ENCODE measurements around the gene SENP8. TPM values are rescaled to one million over a fixed set of nuclear protein-coding genes. Genes with fewer than 3 reads are reported as not detected.

The SENP8 gene
- total and polyA plus RNA-seq, 4 donors = 0.67 to 1.0 (median 0.88) TPM

DNA sequence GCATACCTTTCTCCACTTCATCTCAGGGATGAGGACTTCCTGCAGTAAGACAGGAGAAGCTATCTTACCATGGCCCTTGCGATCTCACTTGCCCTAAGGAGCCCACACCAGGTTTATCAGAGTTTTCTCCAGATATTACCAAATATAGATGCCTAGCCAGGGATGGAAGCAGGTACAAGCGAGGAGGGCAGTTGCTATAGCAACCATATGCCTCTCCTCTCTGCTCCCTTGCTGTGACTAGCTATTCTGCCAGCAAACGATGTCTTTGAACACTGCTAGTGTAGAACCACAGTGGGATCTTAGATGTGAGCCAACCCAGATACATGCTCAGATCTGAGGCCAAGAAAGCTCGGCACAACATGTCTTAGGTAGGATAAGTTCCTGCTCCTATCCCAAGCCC lies 45.5 kb downstream of the SENP8 start:
- Histone ChIP-seq H3K4me3 (ENCODE audit: low read depth in 1 of 3, low read length in 3 of 3) (no peak overlapping the region), H3K9ac (ENCODE audit: low read depth in 1 of 2, low read length in 2 of 2) (no peak overlapping the region), H3K27me3 (ENCODE audit: control insufficient read depth in 4 of 4, insufficient read depth in 4 of 4, low read length in 3 of 4) (no peaks in the 10 kb centered on the region), H3K9me3 (ENCODE audit: control insufficient read depth in 4 of 4, low read length in 3 of 4) (no peaks in the 10 kb centered on the region), H3K36me3 (ENCODE audit: control insufficient read depth in 4 of 4, insufficient read depth in 3 of 4, low read depth in 1 of 4, low read length in 3 of 4) (no peaks in the 10 kb centered on the region), H3K4me1 (ENCODE audit: control insufficient read depth in 4 of 4, insufficient read depth in 4 of 4, low read length in 3 of 4) (no peaks in the 10 kb centered on the region), H3K27ac (ENCODE audit: low read depth in 1 of 2, low read length in 2 of 2) (no peak overlapping the region)
- DNase-seq (ENCODE audit: low spot score) = no peak
- TF ChIP-seq FOXA1 (IDR thresholded peaks at IDR 0.05) (no peak), GABPA (IDR thresholded peaks at IDR 0.05 in 1 of 2, conservative IDR thresholded peaks at IDR 0.05 in 1 of 2) (no peak), FOXA2 (IDR thresholded peaks at IDR 0.05) (no peak), YY1 (IDR thresholded peaks at IDR 0.05) (no peak), JUND (IDR thresholded peaks at IDR 0.05) (no peak), MAX (IDR thresholded peaks at IDR 0.05) (no peak), RXRA (IDR thresholded peaks at IDR 0.05) (no peak), EGR1 (IDR thresholded peaks at IDR 0.05; ENCODE audit: low read depth in 2 of 2) (no peak), TAF1 (conservative IDR thresholded peaks at IDR 0.05) (no peak), NR2F2 (IDR thresholded peaks at IDR 0.05) (no peak), ATF3 (IDR thresholded peaks at IDR 0.05) (no peak)
- TF ChIP-seq, protein P1, sequence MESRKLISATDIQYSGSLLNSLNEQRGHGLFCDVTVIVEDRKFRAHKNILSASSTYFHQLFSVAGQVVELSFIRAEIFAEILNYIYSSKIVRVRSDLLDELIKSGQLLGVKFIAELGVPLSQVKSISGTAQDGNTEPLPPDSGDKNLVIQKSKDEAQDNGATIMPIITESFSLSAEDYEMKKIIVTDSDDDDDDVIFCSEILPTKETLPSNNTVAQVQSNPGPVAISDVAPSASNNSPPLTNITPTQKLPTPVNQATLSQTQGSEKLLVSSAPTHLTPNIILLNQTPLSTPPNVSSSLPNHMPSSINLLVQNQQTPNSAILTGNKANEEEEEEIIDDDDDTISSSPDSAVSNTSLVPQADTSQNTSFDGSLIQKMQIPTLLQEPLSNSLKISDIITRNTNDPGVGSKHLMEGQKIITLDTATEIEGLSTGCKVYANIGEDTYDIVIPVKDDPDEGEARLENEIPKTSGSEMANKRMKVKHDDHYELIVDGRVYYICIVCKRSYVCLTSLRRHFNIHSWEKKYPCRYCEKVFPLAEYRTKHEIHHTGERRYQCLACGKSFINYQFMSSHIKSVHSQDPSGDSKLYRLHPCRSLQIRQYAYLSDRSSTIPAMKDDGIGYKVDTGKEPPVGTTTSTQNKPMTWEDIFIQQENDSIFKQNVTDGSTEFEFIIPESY (IDR thresholded peaks at IDR 0.05) = no peak
- TF ChIP-seq, protein P2, sequence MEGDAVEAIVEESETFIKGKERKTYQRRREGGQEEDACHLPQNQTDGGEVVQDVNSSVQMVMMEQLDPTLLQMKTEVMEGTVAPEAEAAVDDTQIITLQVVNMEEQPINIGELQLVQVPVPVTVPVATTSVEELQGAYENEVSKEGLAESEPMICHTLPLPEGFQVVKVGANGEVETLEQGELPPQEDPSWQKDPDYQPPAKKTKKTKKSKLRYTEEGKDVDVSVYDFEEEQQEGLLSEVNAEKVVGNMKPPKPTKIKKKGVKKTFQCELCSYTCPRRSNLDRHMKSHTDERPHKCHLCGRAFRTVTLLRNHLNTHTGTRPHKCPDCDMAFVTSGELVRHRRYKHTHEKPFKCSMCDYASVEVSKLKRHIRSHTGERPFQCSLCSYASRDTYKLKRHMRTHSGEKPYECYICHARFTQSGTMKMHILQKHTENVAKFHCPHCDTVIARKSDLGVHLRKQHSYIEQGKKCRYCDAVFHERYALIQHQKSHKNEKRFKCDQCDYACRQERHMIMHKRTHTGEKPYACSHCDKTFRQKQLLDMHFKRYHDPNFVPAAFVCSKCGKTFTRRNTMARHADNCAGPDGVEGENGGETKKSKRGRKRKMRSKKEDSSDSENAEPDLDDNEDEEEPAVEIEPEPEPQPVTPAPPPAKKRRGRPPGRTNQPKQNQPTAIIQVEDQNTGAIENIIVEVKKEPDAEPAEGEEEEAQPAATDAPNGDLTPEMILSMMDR (IDR thresholded peaks at IDR 0.05; ENCODE audit: low read depth, low read length, missing input control) = no peak
- WGBS = 86% methylated on average over 4 of the region's 4 CpGs

DNA sequence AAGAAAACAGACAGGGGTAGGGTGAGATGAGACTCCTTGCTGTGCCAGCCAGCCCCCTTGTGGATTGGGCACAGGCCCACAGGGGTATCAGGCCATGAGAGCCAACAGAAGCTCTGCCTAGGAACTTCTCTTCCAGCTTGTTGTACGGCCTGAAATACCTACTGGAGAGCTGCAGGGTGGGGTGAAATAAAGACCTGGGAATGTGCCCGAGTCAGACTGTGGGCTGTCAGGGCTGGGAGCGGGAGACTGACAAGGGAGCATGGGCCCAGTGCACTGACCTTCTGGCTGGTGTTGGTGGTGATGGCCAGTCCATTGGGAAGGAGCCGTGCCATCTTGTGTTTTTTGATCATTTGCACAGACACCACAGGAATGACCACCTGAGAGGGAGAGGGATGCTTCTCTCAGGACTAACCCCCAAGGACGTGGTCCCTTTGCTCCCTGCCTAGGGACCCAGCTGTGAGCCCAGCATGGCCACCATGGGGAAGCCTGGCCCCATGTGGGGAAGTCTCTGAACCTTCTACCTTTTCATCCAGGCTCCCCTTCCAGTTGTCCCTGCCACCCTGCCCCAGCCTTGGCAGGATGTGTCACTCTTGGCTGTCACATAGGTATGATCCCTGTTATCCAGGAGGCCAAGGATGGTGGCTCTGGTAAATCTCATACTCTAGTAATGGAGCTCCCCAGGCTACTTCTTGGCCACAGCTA lies 48.7 kb downstream of the SENP8 start:
- Histone ChIP-seq H3K36me3 (ENCODE audit: control insufficient read depth in 4 of 4, insufficient read depth in 3 of 4, low read depth in 1 of 4, low read length in 3 of 4) (no peaks in the 10 kb centered on the region), H3K9me3 (ENCODE audit: control insufficient read depth in 4 of 4, low read length in 3 of 4) (no peaks in the 10 kb centered on the region), H3K27ac (ENCODE audit: low read depth in 1 of 2, low read length in 2 of 2) (no peak overlapping the region), H3K9ac (ENCODE audit: low read depth in 1 of 2, low read length in 2 of 2) (no peak overlapping the region), H3K4me1 (ENCODE audit: control insufficient read depth in 4 of 4, insufficient read depth in 4 of 4, low read length in 3 of 4) (no peaks in the 10 kb centered on the region), H3K27me3 (ENCODE audit: control insufficient read depth in 4 of 4, insufficient read depth in 4 of 4, low read length in 3 of 4) (no peaks in the 10 kb centered on the region), H3K4me3 (ENCODE audit: low read depth in 1 of 3, low read length in 3 of 3) (no peak overlapping the region)
- no peak for TF ChIP-seq RXRA (IDR thresholded peaks at IDR 0.05)
- no peak for TF ChIP-seq FOXA1 (IDR thresholded peaks at IDR 0.05)
- no peak for TF ChIP-seq MAX (IDR thresholded peaks at IDR 0.05)
- TF ChIP-seq YY1 (IDR thresholded peaks at IDR 0.05) = no peak
- no peak for TF ChIP-seq FOXA2 (IDR thresholded peaks at IDR 0.05)
- no peak for TF ChIP-seq TAF1 (conservative IDR thresholded peaks at IDR 0.05)
- TF ChIP-seq, protein P2 (IDR thresholded peaks at IDR 0.05; ENCODE audit: low read depth, low read length, missing input control) = no peak
- TF ChIP-seq RAD21 (IDR thresholded peaks at IDR 0.05) = no peak
- no peak for TF ChIP-seq HNF4G (IDR thresholded peaks at IDR 0.05)
- no peak for TF ChIP-seq EGR1 (IDR thresholded peaks at IDR 0.05; ENCODE audit: low read depth in 2 of 2)
- TF ChIP-seq GABPA (IDR thresholded peaks at IDR 0.05 in 1 of 2, conservative IDR thresholded peaks at IDR 0.05 in 1 of 2) = no peak
- no peak for DNase-seq (ENCODE audit: low spot score)
- 93% methylated on average over 5 of the region's 5 CpGs for WGBS
